Measurements from ENCODE around the gene PITPNB.

GRCh38 chr22:27850000-27850521, 69.0 kb downstream of the PITPNB start:
- TF ChIP-seq MXI1 (IDR thresholded peaks at IDR 0.05; ENCODE audit: borderline replicate concordance, low read depth, low read length), result no peak
- no peak for TF ChIP-seq RAD21 (CRISPR knock-in tag; IDR thresholded peaks at IDR 0.05)
- no peak for TF ChIP-seq HNRNPL (IDR thresholded peaks at IDR 0.05; ENCODE audit: low read depth, low read length)
- TF ChIP-seq EZH2 (conservative IDR thresholded peaks at IDR 0.05; ENCODE audit: low read depth, low read length), result no peak
- TF ChIP-seq ZBTB1 (CRISPR knock-in tag; IDR thresholded peaks at IDR 0.05; ENCODE audit: borderline replicate concordance), result no peak
- no peak for TF ChIP-seq ZNF687 (CRISPR knock-in tag; IDR thresholded peaks at IDR 0.05)
- TF ChIP-seq ZNF274 (CRISPR knock-in tag; IDR thresholded peaks at IDR 0.05), result no peak
- no peak for TF ChIP-seq SP1 (IDR thresholded peaks at IDR 0.05)
- TF ChIP-seq SP1 (CRISPR knock-in tag; IDR thresholded peaks at IDR 0.05), result no peak
- no peak for TF ChIP-seq REST (IDR thresholded peaks at IDR 0.05; ENCODE audit: borderline replicate concordance in 1 of 2, low read depth in 1 of 2, low read length in 2 of 2)
- TF ChIP-seq SP4 (CRISPR knock-in tag; IDR thresholded peaks at IDR 0.05), result no peak
- TF ChIP-seq HMG20B (CRISPR knock-in tag; conservative IDR thresholded peaks at IDR 0.05), result no peak; the same call in 1 of the 2 replicates
